BE2C (cell line): ENCODE data around the gene GBP4.

Experiments
- DNase-seq: peaks from one replicate; pipeline ENCODE4 v3.0.0-alpha.2; 2020
- H3K27me3 ChIP-seq: fragments of 250-450 bp; sonication (Bioruptor Pico); 2 replicates; pipeline ENCODE4 v1.5.1; 2020; ENCODE audit warnings: mild to moderate bottlenecking
- H3K36me3 ChIP-seq: fragments of 250-450 bp; sonication (Bioruptor Pico); 2 replicates; pipeline ENCODE4 v1.5.1; 2020; ENCODE audit warnings: mild to moderate bottlenecking
- H3K4me1 ChIP-seq: fragments of 250-450 bp; sonication (Bioruptor Pico); 2 replicates; pipeline ENCODE4 v1.5.1; 2020
- H3K4me3 ChIP-seq: 2 replicates; pipeline ENCODE4 v1.5.1; 2011; ENCODE audit warnings: low read depth, low read length
- H3K9me3 ChIP-seq: fragments of 250-450 bp; sonication (Bioruptor Pico); 2 replicates; pipeline ENCODE4 v1.5.1; 2020
- TF ChIP-seq, protein P1 (sequence below): IDR thresholded peaks from 2 replicates; pipeline ENCODE4 v1.5.1; 2012; ENCODE audit warnings: mild to moderate bottlenecking, low read depth, low read length

GBP4 gene

DNA sequence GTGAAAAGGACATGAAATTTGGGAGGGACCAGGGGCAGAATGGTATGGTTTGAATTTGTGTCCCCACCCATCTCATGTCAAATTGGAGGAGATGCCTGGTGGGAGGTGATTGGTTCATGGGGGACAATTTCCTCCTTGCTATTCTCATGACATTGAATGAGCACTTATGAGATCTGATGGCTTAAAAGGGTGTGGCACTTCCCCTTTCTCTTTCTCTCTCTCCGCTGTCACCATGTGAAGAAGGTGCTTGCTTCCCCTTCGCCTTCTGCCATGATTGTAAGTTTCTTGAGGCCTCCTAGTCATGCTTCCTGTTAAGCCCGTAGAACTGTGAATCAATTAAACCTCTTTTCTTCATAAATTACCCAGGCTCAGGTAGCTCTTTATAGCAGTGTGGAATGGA, 7.6 kb upstream of the GBP4 start:
- no peak for DNase-seq
- TF ChIP-seq, protein P1, sequence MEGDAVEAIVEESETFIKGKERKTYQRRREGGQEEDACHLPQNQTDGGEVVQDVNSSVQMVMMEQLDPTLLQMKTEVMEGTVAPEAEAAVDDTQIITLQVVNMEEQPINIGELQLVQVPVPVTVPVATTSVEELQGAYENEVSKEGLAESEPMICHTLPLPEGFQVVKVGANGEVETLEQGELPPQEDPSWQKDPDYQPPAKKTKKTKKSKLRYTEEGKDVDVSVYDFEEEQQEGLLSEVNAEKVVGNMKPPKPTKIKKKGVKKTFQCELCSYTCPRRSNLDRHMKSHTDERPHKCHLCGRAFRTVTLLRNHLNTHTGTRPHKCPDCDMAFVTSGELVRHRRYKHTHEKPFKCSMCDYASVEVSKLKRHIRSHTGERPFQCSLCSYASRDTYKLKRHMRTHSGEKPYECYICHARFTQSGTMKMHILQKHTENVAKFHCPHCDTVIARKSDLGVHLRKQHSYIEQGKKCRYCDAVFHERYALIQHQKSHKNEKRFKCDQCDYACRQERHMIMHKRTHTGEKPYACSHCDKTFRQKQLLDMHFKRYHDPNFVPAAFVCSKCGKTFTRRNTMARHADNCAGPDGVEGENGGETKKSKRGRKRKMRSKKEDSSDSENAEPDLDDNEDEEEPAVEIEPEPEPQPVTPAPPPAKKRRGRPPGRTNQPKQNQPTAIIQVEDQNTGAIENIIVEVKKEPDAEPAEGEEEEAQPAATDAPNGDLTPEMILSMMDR, result no peak
- H3K4me3 ChIP-seq, result no peak overlapping the region
- H3K9me3 ChIP-seq, result no peaks in the 10 kb centered on the region
- H3K27me3 ChIP-seq, result no peaks in the 10 kb centered on the region
- no peaks in the 10 kb centered on the region for H3K4me1 ChIP-seq
- no peaks in the 10 kb centered on the region for H3K36me3 ChIP-seq

DNA sequence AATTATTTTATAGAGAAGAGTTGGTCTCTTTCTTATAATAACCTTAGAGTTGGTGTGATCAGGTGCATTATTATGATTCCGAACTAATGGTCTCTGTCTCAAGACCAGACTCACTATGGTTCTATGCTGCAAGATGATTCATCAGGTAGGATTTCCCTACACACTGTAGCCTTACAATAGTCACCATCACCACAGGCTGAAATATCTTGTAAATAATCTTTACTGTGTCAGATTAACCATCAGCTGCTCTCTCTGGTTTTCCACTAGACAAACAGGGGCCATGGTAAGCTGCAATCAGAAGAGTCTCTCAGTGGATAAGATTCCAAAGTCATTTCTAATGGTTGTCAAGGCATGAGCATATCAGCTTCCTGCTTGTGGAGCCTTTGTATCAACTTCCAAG, 4.4 kb upstream of the GBP4 start:
- Histone ChIP-seq H3K36me3 (no peaks in the 10 kb centered on the region), H3K27me3 (no peaks in the 10 kb centered on the region), H3K4me1 (no peaks in the 10 kb centered on the region), H3K4me3 (no peak overlapping the region), H3K9me3 (no peaks in the 10 kb centered on the region)
- TF ChIP-seq, protein P1, result no peak
- no peak for DNase-seq

DNA sequence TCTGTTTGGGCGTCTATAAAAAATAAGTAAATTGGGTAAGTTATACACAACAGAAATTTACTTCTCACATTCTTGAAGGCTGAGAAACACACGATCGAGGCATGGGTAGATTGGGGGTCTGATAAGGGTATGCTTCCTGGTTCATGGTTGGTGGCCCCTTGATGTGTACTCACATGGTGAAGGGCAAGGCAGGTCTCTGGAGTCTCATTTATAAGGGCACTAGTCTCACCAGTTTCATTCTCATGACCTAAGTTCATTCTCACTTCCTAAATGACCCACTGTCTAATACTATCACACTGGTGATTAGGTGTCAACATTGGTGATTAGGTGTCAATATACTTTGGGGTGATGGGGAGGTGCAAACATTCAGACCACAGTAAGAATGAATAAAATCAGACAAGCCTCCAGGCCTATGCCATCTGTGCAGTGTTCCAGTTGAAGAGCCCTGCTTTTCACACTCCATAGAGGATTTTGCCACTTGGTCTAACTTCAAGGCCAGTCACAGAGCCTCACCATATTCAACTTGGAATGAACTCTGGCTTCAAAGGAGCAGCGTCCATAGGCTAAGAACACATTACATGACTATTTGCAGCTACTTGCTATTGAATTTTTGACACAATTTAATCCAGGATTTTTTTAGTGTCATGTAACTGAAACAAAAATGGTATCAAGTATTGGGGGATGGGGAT, 2.5 kb upstream of the GBP4 start:
- H3K4me3 ChIP-seq, result no peak overlapping the region
- no peaks in the 10 kb centered on the region for H3K4me1 ChIP-seq
- TF ChIP-seq, protein P1, result no peak
- H3K27me3 ChIP-seq, result no peaks in the 10 kb centered on the region
- H3K36me3 ChIP-seq, result no peaks in the 10 kb centered on the region
- no peaks in the 10 kb centered on the region for H3K9me3 ChIP-seq
- no peak for DNase-seq

DNA sequence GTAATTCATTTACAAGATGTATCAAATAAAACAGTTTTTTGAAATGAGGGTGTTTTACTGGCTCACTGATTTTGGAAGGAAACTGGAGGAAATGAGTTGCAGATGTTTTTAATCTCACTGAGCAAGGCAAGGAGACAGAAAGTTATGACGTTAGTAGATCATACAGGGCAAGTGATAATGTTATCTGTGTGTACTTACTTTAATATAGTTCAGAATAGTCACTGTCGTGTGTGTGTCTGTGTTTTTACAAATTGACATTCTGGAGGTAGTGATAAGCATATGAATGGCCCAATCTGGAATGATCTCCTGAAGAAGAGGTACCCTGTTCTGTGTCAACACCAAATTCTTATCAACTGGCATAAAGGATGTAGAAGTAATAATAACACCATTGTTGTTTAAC, 1.9 kb upstream of the GBP4 start:
- H3K27me3 ChIP-seq, result no peaks in the 10 kb centered on the region
- no peak for DNase-seq
- no peaks in the 10 kb centered on the region for H3K4me1 ChIP-seq
- TF ChIP-seq, protein P1, result no peak
- no peaks in the 10 kb centered on the region for H3K9me3 ChIP-seq
- H3K36me3 ChIP-seq, result no peaks in the 10 kb centered on the region
- H3K4me3 ChIP-seq, result no peak overlapping the region

DNA sequence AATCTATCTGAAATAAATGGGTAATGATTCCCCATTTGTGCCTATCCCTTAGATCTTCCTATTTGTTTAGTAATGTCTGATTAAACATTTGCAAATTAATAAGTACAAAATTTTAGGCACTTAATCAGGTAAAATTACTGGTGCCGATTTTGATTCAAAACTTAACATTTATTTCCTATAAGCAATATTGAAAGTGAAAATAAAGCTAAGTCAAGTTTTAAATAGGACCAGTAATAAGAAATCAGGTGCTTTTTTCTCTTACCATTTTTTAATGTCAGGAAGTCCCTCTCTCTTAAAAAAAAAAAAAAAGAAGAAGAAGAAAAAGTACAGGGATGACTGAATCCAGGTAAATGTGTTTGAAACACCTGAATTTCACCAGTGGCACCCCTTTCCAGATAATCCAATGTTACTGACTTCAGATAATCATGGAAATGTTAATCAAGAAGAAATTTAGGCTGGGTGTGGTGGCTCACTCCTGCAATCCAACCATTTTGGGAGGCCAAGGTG, 836 bp upstream of the GBP4 start:
- Histone ChIP-seq H3K36me3 (no peaks in the 10 kb centered on the region), H3K9me3 (no peaks in the 10 kb centered on the region), H3K4me1 (no peaks in the 10 kb centered on the region), H3K27me3 (no peaks in the 10 kb centered on the region), H3K4me3 (no peak overlapping the region)
- TF ChIP-seq, protein P1, result no peak
- DNase-seq, result no peak

DNA sequence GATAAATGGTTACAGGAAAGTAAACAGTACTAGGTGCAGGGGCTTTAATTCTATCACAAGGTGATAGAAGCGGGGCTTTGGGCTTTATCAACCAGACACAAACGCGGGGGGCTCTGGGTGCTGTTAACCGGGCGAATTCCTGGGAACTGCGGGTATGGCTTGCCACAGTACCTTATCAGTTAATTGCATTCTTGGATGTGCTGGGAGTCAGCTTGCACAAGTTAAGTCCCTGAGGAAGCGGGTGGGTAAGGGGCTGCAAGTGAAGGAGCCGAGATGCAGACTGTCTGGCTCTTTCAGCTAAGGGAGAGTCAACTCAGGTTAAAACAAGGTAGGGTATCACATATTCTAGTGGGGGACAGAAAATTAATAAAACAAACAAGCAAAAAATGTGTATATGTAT, 661 bp downstream of the GBP4 start:
- Histone ChIP-seq H3K27me3 (no peaks in the 10 kb centered on the region), H3K4me1 (no peaks in the 10 kb centered on the region), H3K4me3 (no peak overlapping the region), H3K9me3 (no peaks in the 10 kb centered on the region), H3K36me3 (no peaks in the 10 kb centered on the region)
- DNase-seq, result no peak
- TF ChIP-seq, protein P1, result no peak
